DMS53 (cell line): ENCODE results near the gene CCR5AS.
"Not testable (repeated sequence)": the region's sequence is repeated elsewhere in the genome, so short reads cannot be mapped to it uniquely, and the experiment has no call there.

ENCODE experiments used
- DNase-seq: peaks from one replicate; lab custom pipeline; 2025; lab: John Stamatoyannopoulos, UW

Gene CCR5AS

GRCh38 chr3:46356276-46356675 lies 50.6 kb downstream of the CCR5AS start:
- no peak for DNase-seq

GRCh38 chr3:46354984-46355383 lies 51.9 kb downstream of the CCR5AS start:
- DNase-seq: no peak

- DNase-seq: no peak
These were observed 52.4 kb downstream of the CCR5AS start for GRCh38 chr3:46354478-46354877.

GRCh38 chr3:46353647-46354410 lies 53.0 kb downstream of the CCR5AS start, which contains the start of gene CCR2:
TSS of gene CCR2 (plus strand) at chr3:46354111. CDS start at chr3:46357528, 3,417 bp downstream.
- DNase-seq: no peak

- DNase-seq: no peak
These were observed 53.8 kb downstream of the CCR5AS start for GRCh38 chr3:46353090-46353489.

GRCh38 chr3:46351646-46352045 lies 55.2 kb downstream of the CCR5AS start:
- DNase-seq: no peak

GRCh38 chr3:46350262-46350565 lies 56.7 kb downstream of the CCR5AS start:
- DNase-seq: no peak

GRCh38 chr3:46349484-46350261 lies 57.2 kb downstream of the CCR5AS start:
- DNase-seq: no peak

- no peak for DNase-seq
These were observed 57.9 kb downstream of the CCR5AS start for GRCh38 chr3:46348823-46349482.

- no peak for DNase-seq
These were observed 62.4 kb downstream of the CCR5AS start for GRCh38 chr3:46344476-46344875.

GRCh38 chr3:46338840-46339239 lies 68.0 kb downstream of the CCR5AS start:
- no peak for DNase-seq

GRCh38 chr3:46337911-46338310 lies 69.0 kb downstream of the CCR5AS start:
- DNase-seq: no peak

GRCh38 chr3:46335541-46335940 lies 71.3 kb downstream of the CCR5AS start:
- DNase-seq: no peak

- DNase-seq: no peak
These were observed 72.0 kb downstream of the CCR5AS start for GRCh38 chr3:46334741-46335478.

- DNase-seq: not testable (repeated sequence)
These were observed 76.2 kb downstream of the CCR5AS start for GRCh38 chr3:46330676-46331075.

GRCh38 chr3:46325645-46326300 lies 81.1 kb downstream of the CCR5AS start:
- no peak for DNase-seq

GRCh38 chr3:46324036-46324435 lies 82.8 kb downstream of the CCR5AS start:
- DNase-seq: no peak

GRCh38 chr3:46321461-46322104 lies 85.3 kb downstream of the CCR5AS start:
- no peak for DNase-seq

GRCh38 chr3:46318207-46318927 lies 88.5 kb downstream of the CCR5AS start:
- no peak for DNase-seq

GRCh38 chr3:46316206-46316605 lies 90.7 kb downstream of the CCR5AS start:
- no peak for DNase-seq
